ENCODE data around the gene AKT2.

Gene AKT2

GRCh38 chr19:40302224-40303011, 17.3 kb upstream of the AKT2 start:
- DNase-seq = no peak

DNA sequence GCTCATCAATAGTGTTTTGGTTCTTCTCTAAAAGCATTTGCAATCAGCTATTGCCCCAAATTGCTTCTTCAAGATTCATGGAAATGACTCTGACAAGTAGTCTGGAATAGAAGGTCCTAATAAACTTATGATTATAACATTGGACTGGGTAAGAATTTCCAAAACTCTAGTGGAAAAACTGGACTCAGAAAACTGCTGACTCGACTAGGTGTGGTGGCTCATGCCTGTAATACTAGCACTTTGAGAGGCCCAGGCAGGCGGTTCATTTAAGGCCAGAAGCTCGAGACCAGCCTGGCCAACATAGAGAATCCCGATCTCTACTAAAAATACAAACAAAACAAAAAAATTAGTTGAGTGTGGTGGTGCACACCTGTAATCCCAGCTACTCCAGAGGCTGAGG, 15.5 kb upstream of the AKT2 start:
- DNase-seq = no peak

- DNase-seq = no peak
Observed at GRCh38 chr19:40298026-40298425, 12.9 kb upstream of the AKT2 start.

- peak in 24 of 58 donors; percentile 2 to 80 (median 49) for DNase-seq
Observed at GRCh38 chr19:40294560-40294959, 9.4 kb upstream of the AKT2 start.

- no peak for DNase-seq
Observed at GRCh38 chr19:40286971-40287421, 1.9 kb upstream of the AKT2 start.

GRCh38 chr19:40286235-40286970, 1.3 kb upstream of the AKT2 start:
- no peak for DNase-seq

GRCh38 chr19:40285353-40286234, 449 bp upstream of the AKT2 start:
- DNase-seq = peak; percentile 92 to 99 (median 98)

DNA sequence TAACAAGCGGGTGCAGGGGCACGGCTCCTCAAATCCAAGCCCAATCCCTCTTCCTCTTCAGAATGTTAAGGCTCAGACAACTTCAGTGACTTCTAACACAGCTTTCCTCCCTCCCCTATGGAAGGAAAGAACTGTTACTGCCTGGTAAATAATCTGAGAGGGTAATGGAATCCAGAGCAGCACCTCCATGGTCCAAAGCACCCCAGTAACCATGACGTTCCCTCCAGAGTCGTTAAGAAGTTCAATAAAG, 969 bp downstream of the AKT2 start:
- DNase-seq = no peak

GRCh38 chr19:40283414-40284250, 1.5 kb downstream of the AKT2 start:
- DNase-seq = no peak

DNA sequence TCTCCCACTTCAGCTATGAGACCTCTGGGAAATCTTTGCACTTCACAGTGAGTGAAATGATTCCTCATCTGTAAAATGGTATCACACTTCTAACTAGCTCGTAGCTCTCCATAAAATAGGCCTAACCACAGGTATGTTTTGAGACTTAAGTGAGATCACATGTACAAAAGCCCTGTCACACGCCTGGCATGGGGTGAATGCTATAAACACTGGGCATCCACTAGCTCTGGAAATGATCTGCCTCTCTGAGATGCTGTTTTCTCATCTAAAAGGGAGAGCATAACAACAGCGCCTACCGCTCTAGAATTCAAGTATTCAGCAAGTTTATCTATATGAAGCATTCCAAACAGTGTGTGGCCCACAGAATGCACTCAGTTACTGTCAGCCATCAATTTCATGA, 2.2 kb downstream of the AKT2 start:
- no peak for DNase-seq

DNA sequence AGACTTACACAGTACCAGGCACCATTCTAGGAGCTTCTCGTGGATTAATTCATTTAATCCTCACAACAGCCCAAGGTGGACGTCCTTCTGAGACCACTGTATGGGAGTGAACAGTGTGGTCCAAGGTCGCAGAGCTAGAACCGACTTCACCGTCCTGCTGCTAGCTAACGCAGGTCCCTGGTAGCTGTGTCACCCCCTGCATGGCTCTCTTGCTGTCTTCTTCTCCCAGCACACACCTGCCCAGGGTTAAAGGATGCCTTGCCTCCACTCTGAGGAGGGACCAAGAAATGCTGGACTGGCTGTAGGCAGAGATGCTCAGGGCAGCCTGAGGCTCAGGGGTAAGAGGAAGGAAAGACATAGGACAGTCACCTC, 3.0 kb downstream of the AKT2 start:
- DNase-seq = no peak

GRCh38 chr19:40281381-40282208, 3.5 kb downstream of the AKT2 start:
- DNase-seq = no peak

DNA sequence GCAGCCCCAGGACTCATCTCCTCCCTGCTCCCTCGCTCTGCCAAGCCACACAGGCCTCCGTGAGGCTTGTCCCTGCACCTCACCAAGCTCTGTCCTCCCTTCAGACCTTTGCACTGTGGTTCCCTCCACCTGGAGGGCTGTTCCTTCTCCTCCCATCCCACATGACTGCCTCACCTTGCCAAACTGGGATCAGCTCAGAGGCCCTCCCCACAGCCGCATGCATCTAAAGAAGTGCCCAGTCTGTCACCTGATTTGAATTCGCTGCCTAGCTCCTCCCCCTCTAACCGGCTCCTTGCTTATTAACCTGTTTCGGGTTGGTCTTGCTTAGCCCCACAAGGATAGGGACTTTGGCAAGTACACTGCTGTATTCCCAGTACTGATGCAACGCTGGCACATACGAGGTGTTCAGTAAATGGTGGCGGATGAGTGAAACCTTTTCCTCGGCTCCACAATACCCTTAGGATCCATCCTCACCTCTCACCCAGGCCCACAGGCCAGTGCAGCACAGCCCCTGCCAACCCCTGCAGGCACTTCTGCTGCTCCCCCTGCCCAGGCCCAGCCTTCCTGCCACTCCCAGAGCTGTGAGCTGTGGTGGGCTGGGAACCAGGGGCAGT, 4.4 kb downstream of the AKT2 start:
- peak in 5 of 58 donors; percentile 18 to 50 (median 31) for DNase-seq

GRCh38 chr19:40279761-40280607, 5.2 kb downstream of the AKT2 start:
- peak in 1 of 58 donors; percentile 50 for DNase-seq

- DNase-seq = peak in 34 of 58 donors; percentile 13 to 65 (median 40)
Observed at GRCh38 chr19:40279120-40279551, 6.0 kb downstream of the AKT2 start.

DNA sequence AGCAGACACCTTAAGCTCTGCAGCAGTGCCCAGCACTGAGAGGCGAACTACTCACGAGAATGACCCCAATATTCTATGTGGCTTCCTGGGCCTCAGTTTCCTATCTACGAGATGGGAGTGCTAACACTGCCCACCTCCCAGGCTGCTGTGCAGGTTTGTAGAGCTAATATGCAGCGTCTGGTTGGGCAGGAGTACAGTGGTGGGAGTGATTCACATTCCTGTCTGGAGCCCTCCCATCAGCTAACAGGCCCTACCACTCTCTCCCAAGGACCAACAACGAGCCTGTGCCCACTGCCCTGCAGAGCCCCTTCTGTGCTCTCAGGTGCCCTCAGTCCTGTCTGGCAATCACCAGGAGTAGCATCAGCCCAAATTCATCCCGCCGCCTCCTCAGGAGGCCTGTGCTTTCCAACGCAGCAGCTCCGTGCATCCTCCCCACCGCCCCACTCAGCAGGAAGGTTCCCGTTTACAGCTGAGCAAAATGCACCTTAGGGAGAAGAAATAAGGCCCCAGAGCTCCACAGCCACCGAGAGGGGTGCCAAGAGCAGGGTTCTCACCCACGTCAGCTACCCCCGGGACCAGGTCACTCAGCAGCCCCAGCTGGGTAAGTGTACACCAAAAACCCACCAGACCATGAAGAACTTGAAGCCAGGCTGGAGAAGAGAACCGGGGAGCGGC, 6.6 kb downstream of the AKT2 start:
- DNase-seq = no peak

DNA sequence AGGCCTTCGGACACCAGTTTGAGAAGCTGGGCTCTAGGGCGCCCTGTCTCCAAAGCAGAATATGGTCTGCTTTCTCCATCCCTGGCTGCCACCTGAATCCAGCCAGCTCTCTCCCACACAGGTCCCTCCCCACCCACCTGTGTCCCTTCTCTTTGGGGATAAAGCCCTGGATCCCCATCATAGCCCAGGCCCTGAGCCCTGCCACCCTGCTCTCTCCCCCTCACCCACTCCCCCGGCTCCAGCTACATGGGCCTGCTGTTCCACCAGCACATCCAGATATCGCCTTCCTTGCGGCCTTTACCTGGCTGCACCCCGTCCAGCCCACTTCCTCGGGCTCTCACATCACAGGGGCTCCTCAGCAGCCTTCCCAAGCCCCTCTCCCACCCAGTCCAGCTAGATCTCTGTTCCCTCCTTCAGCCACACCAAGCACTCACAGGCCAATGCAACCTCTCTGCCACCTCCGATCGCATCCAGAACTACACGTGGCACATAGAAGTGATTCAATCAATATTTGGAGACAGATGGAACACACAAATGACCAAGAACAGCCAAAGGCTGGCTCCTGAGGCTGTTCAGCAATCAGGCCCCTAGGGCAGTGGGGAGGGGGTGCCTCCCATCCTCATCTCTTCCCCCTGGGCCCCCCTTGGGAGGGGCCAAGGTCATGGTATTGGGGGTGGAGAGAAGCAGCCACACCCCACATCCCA, 7.6 kb downstream of the AKT2 start:
- DNase-seq = no peak
